HG03460 (cell line): Measurements from ENCODE around the gene TLE3.

Source experiments
- ATAC-seq: cut with Tn5 transposase; IDR thresholded peaks from one replicate; pipeline ENCODE4 v1.9.1; 2021; ENCODE audit not compliant: unreplicated experiment

TLE3 gene

GRCh38 chr15:70033109-70033508 is 64.6 kb downstream of the TLE3 start:
- ATAC-seq, result no peak

GRCh38 chr15:70032509-70032908 is 65.2 kb downstream of the TLE3 start:
- ATAC-seq, result no peak

GRCh38 chr15:70031713-70032112 is 66.0 kb downstream of the TLE3 start:
- no peak for ATAC-seq

- ATAC-seq, result no peak
Measured at GRCh38 chr15:70031261-70031660, 66.5 kb downstream of the TLE3 start.

GRCh38 chr15:70030851-70031250 is 66.9 kb downstream of the TLE3 start:
- ATAC-seq, result no peak

- ATAC-seq, result no peak
Measured at GRCh38 chr15:70029297-70029701, 68.4 kb downstream of the TLE3 start.

- ATAC-seq, result no peak
Measured at GRCh38 chr15:70027518-70027917, 70.2 kb downstream of the TLE3 start.

- no peak for ATAC-seq
Measured at GRCh38 chr15:70026991-70027390, 70.7 kb downstream of the TLE3 start.

- no peak for ATAC-seq
Measured at GRCh38 chr15:70025413-70026296, 72.1 kb downstream of the TLE3 start.

GRCh38 chr15:70024521-70024920 is 73.2 kb downstream of the TLE3 start:
- ATAC-seq, result no peak

GRCh38 chr15:70023769-70024491 is 73.8 kb downstream of the TLE3 start:
- ATAC-seq, result no peak

GRCh38 chr15:70023064-70023768 is 74.5 kb downstream of the TLE3 start:
- ATAC-seq, result peak; percentile 70

- ATAC-seq, result no peak
Measured at GRCh38 chr15:70020229-70020628, 77.5 kb downstream of the TLE3 start.

GRCh38 chr15:70018646-70019600 is 78.8 kb downstream of the TLE3 start:
- ATAC-seq, result no peak

GRCh38 chr15:70017801-70018200 is 79.9 kb downstream of the TLE3 start:
- no peak for ATAC-seq

- no peak for ATAC-seq
Measured at GRCh38 chr15:70017025-70017424, 80.7 kb downstream of the TLE3 start.

GRCh38 chr15:70016511-70016994 is 81.2 kb downstream of the TLE3 start:
- peak; percentile 30 for ATAC-seq

- ATAC-seq, result peak; percentile 78
Measured at GRCh38 chr15:70014860-70015490, 82.7 kb downstream of the TLE3 start.

- no peak for ATAC-seq
Measured at GRCh38 chr15:70014331-70014730, 83.4 kb downstream of the TLE3 start.
